ENCODE measurements around the gene SLC8A2.

The SLC8A2 gene

DNA sequence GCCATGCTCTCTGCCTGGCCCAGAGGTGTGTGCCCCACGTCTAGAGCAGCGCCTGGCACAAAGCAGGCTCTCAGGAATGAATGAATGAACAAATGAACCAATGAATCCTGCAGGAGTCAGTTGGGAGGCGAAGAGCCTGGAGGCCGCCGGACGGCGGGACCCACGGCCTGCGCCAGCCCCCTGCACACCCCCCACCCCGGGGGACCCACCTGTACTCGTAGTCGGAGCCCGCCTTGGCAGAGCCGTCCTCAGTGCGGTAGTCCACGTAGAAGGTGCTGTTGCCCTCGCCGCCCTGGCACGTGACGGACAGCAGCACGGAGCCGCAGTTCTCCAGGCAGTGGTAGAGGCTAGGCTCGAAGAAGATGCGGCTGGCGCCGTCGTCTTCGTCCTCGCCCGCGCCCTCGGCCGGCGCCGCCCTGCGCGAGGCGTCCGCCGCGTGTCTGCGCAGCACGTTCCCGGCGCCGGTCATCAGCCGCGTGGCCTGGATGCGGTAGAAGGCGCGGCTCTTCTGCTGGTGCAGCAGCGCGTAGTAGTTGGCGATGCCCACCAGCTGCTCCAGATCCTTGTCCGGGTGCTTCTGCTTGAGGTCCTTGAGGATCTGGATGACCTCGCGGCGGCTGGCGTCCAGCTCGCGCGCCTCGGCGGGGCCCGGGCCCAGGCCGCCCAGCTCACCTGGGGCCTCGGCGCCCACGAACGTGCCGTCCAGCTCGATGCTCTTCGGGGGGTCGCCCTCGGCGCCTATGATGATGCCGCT lies 14.8 kb downstream of the SLC8A2 start:
- no peak for DNase-seq

DNA sequence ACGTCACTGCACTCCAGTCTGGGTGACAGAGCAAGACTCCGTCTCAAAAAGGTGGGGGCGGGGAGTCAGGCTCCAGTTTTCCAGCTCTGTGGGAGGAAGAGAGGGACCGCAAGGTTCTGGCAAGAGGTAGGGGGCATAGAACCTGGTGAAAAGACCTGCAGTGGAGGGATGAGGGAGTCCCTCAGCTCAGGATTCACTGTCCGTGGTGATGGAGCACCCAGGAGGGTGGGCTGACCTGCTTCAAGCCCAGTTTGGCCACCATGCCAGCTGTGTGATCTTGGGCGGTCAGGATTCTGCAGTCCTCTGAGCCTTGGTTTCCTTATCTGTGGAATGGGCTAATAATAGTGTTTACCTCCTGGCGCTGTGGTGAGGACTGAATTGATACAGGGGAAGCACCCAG lies 21.2 kb downstream of the SLC8A2 start:
- no peak for DNase-seq

DNA sequence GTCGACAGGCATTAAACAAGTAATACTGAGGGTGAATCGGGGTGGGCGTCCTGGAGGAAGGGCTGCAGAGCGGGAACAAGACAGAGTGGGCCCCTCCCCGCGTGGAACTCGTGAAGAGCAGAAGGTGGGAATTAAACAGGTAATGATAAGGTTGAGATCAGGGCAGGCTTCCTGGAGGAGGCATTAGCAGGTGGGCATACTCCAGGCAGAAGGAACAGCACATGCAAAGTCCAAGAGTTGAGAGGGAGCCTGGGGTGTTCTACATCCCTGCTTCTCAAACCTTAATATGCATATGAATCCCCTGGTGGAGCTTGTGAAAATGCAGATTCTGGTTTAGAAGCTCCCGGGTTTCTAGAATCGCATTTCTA lies 23.3 kb downstream of the SLC8A2 start:
- no peak for DNase-seq

DNA sequence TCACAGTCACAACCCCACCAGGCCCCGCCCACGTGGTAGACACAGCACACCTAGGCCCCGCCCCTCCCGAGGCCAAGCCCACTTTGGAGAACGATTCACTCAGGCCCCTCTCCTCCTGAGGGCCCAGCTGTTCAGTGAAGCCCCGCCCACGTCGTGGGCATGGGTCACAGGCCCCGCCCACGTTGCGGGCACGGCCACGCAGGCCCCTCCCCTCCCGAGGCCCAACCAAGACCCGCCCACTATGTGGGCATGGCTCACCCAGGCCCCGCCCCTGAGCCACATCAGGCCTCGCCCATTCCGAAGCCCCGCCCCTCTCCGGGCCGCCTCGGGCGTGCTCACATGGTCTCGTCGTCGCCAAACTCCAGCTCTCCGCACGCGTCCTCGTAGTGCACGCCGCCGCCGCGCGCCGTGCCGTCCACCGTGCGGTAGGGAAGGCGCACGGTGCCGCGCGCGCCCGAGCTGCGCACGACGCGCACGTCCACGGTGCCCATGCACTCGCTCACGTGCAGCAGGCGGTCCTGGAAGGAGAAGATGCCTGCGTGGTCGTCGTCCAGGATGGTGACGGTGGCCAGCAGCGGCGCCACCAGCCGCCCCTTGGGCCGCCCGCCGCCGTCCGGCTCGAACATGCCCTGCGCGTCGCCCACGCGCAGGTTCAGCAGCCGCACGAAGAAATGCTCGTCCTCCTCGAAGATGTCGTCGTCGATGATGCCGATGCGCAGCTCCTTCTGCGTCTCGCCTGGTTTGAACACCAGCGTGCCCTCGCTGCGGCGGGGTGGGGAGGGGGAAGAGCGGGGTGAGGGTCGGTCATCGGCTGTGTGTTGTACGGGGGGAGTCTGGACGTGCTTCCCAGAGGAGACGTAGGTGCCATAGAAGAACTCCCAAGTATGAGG lies 24.0 kb downstream of the SLC8A2 start:
- DNase-seq = no peak

DNA sequence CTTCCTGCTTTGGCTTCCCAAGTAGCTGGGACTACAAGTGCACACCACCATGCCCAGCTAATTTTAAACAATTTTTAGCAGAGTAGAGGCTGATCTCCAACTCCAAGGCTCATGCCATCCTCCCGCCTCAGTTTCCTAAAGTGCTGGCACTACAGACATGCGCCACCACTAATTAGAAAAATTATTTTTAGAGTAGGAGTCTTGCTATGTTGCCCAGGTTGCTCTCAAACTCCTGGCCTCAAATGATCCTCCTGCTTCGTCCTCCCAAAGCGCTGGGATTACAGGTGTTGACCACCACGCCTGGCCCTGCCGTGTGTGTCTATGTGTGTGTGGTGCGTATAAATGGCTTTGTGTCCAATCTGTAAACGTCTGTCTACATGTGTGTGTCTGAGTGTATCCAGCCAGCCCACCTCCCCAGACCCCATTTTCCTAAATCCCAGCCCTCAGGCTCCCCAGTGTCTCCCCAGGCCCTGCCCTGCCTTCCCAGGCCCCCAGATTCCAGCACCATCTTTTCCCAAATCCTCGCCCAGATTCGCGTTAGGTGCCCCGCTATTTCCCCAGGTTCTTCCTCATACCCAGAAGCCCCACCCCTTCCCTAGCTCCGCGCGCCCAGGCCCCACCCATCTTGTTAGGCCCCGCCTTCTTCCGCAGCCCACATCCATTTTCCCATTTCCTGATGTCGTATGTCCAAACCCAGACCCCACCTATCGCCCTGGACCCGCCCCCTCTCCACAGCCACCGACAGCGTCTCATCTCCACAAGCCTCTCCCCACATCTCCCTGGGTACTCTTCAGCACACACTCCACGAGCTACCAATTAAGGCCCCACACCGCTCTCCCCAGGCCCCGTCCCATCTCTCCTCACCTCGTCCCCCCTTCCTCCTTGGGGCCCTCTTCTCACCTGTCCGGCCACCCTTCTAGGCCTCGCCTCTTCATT lies 24.9 kb downstream of the SLC8A2 start:
- DNase-seq = no peak

DNA sequence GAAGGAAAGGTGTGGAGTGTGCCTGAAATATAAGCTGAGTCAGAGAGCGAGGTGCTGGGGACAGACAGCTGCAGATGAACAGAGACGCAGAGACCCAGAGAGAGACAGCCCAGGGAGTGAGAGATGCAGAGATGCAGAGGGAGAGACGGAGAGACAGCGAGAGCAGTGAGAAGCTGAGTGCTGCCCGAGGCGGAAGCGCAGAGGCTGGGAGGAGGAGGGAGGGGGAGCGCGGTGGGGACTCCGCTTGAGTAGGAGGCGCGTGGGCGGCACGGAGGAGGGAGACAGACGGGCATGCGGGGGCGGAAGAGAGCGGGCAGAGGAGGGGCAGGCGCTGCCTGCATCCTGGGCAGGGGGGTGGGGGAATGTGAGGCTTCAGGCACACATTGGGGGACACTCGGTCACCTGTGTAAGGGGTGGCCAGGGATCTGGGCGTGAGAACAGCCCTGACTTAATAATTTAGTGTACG lies 25.7 kb downstream of the SLC8A2 start:
- DNase-seq = no peak

DNA sequence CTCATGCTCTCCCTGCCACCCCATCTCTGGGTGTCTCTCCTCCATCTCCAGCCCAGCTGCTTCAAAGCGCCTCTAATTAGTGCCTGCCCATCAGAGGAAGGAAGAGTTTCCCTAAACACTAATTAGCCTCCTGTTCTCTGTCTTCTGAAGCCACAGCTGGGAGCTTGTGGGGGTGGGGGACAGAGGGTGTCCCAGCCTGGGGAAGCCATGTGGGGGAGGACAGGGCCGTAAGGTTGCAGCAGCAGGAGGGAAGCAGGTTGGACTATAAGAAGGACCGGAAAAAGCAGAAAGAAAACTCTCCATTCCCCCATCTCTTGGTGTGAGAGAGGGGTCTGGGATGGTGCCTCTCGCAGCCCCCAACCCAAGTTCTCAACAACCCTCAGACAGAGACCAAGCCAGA lies 26.2 kb downstream of the SLC8A2 start:
- DNase-seq = no peak

DNA sequence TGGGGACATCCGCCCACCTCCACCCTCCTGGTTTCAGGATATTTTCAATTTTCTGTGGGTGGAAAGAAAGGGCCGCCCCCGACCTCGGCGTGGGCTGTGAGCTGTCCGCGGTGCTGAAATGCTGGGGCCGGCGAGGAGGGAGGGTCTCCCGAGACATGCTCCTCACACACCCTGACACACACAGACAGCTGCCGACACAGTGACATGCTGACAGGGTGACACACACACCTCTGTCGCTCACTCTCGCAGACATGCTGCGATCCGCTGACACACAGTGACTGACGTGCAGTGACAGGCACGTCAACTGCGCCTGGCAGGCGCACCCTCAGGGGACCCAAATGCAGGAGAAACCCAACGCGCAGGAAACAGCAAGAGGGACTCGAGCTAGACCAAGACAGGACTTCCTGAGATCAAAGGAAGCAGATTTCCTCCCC lies 27.3 kb downstream of the SLC8A2 start:
- no peak for DNase-seq

DNA sequence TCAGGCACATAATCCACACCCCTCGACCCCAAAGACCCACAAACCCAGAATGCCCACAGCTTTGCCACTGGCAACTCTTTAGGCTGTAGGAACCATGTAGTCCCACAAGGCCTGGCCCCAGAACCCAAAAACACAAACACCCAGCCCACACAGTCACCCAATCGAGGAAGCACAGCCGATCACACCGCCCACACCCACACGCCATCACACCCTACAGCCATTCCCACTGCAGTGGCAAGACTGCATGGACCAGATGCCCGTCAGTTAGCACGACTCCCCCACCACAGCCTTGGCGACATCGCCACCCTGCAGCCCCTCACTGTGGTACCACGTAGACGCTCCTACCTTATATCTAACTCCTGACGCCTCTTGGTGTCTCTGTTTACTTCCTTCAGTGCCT lies 28.4 kb downstream of the SLC8A2 start:
- no peak for DNase-seq

DNA sequence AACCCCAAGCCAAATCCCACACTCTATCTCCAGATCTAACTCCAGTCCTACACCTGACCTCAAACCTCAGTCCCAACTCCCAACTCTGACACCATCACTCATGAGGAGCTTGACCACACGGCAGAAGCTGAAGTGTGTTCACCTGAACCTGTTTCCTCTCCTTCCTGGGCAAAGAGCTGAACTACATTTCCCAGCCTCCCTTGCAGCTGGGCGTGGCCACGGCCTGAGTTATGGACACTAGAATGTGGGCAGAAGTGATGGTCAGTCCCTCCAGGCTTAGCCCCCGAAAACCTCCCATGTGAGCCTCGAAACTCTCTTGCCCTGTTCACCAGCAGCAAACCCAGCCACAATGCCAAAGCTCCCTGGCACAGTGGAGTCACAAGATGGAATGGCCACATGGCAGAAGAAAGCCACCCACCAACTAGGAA lies 32.9 kb downstream of the SLC8A2 start:
- DNase-seq = no peak

DNA sequence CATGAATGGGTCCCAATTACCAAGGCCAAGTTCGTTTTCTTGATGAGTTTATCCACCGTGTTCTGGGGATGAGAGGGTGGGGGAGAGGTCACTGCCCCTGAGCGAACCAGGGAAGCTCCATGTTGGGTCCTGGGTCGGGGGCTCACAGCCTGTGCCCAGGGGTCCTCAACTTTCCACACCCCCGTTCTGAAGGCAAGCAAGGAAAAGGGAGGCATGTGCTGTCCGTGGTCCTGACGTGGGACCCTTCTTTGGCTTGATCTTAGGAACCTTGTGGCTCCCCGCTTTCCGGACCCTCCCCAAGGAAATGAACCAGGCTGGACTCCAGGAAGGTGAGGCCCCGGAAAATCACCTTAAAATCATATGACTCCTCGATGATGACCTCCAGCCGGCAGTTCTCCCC lies 34.2 kb downstream of the SLC8A2 start:
- DNase-seq = no peak

DNA sequence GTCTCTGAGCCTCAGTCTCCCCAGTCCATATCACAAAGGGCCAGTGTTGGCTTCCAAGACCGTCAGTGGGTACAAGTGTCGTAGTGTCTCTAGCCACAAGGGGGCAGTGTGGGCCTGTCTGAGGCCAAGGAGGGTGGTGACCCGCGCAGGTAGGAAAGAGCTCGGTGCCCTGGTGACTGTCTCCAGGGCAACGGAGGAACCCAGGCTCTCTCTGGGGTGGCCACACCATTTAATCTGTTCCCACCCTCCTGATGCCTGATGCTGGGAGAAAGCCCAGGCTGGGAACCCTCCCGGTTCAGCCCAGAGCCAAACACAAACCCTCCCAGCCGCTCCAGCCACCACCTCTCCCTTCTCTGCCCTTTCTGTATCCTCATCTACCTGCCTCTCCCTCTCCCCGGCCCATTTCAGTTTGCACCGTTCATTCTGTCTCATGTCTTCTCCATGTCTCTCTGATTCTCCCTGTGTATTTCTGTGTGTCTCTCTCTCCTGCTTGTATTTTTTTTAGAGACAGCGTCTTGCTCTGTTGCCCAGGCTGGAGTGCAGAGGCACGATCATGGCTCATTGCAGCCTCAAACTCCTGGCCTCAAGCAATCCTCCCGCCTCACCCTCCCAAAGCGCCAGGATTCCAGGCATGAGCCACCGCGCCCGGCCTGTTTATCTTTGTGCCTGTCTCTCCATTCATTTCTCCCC lies 34.8 kb downstream of the SLC8A2 start:
- DNase-seq = no peak

DNA sequence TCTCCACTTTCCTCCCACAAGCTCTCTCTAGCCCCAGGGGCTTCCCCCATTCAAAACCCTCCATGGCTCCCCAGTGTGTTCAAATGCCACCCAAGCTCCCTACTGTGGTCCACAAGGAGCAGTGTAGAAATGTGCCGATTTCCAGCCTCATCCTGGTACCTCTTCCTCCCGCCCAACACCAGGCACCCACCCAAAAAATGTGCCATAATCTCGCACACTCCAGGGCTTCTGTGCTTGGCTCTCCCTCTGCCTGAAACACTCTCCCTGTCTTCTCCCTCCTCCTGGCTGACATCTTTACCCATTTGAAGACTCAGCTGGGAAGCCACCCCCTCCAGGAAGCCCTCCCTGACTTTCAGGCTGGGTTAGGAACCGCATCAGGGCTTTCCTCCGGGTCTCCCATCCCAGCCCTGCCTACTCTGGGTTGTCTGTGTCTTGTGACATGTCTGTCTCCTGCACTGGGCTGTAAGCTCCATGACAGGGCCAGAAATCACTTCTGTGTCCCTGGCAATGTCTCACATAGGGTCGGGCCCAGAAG lies 35.7 kb downstream of the SLC8A2 start:
- DNase-seq = no peak

DNA sequence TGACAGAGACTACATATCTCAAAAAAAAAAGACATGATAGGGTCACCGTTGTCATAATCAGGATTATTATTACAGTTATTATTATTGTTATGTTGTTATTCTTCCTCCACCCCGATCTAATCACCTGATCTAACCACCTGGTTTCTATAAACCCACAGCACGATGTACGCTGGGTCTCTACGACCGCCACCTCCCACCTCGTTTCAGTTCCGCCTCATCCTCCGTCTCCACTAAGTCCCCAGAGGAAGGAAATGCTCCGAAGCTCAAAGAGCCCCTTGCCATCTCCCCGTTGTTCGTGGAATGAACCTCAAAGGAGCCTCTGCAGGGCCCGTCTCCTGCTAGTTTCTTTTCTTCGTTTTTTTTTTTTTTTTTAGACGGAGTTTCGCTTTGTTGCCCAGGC lies 36.5 kb downstream of the SLC8A2 start:
- no peak for DNase-seq

DNA sequence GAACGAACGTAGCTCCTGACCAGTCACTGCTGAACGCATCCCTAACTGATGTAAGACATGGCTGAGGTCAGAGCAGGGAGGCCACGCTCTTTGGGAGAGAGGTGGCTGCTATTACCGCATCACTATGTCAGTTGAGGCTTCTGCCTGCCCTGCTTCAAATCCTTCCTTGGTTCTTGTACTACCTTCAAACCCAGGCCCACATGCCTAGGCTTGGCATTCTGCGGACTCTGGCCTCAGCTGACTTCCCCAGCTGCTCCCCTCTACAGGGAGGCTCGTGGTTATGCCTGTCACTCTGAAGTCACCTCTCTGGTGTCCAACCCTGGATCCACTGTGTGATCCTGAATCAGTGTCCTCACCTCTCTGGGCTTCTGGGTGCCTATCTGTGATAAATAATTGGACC lies 37.6 kb downstream of the SLC8A2 start:
- no peak for DNase-seq

DNA sequence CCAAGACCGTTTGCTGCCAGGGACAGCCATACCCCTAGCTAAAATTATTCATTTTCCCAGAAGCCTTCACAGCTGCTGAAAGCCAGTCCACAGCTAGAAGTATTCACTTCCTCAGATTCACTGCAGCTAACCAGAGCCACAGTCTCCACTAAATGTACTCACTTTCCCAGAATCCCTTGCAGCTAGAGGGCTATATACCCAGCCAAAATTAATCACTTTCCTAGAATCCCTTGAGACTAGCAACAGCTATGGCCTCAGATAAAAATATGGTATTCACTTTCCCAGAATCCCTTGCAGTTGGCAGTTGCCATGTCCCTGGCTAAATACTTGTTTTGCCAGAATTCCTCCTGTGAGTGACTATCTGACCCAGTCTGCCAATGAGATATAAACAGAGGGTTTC lies 38.6 kb downstream of the SLC8A2 start:
- DNase-seq = no peak

DNA sequence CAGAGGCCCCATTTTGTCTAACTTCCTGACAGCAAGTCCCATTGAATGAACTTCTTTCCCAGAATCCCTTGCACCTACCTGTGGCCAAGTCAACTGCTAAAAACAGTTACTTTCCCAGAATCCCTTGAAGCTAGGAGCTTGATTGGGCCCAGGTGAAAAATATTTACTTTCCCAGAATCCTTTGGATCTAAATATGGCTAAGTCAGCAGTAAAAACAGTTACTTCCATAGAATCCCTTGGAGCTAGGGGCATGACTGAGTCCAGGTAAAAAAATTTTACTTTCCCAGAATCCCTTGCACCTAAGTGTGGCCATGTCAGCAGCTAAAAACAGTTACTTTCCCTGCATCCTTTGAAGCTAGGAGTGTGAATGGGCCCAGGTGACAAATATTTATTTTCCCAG lies 39.2 kb downstream of the SLC8A2 start:
- no peak for DNase-seq

DNA sequence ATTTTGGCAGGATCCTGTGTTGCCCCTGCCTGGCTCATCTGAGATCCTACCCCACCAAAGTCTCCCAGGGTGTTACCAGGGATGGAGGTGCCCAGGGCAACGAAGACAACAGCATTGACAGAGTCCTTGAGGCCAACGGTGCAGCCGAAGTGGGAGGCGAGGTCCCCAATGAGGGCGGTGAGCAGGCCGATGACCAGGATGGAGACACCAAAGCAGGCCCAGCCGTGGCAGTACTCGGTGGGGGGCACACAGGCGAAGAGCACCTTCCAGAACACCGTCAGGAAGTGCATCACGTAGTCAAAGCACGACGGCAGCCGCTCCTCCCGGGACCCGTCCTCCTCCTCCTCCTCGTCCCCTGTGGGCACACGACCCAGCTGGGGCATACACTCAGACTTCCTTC lies 39.6 kb downstream of the SLC8A2 start:
- no peak for DNase-seq

DNA sequence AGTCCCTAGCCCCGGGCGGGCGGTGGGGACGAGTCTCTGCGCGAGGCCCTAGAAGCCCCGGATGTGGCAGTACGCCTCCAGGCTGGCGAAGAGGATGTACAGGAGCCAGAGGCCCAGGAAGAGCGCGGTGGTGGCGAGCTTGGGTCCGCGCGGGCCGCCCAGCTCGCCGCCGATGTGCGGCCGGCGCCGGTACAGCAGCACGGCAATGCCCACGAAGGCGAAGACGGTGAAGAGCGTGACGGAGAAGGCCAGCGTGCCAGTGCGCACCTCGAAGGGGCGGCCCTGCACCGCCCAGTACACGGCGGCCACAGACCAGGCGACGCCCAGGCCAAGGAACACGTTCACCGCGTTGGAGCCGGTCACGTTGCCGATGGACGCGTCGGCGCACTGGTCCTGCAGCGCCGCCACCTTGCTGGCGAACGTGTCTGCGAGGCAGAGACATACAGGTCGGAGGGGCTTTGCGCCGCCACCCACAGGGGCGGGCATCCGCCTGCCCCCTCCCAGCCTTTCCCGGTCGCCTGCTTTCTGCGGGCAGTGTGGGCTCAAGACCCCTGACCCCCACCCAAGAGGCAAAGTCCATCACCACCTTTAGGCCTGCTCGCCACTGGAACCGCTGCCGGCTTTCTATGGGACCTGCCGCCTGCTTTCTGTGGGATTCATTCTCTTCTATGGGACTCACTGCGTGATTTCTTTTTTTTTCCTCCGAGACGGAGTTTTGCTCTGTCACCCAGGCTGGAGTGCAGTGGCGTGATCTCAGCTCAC lies 41.5 kb downstream of the SLC8A2 start:
- DNase-seq = no peak

DNA sequence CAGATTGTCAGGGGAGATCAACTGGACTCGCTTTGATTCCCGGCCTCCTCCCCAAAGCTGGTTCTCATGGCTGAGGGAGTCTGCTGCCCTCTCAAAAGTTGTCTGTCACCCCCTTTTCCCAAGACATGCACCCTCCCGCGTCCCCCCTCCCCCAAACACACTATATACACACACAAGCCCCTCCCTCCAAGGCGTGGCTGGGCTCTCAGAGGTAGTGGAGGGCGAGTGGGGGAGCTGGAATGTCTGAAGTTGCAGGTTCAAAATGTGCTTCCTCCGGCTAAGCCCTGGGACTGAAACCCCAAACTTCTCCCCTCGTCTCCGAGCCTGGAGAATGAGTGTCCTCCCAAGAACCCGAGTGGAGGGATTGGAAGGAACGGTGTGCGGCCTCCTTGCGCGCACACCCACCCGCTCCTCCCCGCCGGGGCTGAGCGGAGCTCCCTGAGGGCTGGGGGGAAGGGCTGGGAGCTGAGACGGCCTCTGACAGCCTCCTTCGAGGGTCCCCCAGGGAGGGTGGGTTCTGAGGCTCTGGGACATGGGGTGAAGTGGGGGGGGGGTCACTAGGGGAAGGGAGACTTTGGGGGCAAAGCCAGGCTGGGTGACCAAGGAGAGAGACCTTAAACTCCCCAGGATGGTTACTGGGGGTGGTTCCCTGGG lies 42.4 kb downstream of the SLC8A2 start:
- no peak for DNase-seq
